ENCODE measurements around the gene MAPK13.

DNA sequence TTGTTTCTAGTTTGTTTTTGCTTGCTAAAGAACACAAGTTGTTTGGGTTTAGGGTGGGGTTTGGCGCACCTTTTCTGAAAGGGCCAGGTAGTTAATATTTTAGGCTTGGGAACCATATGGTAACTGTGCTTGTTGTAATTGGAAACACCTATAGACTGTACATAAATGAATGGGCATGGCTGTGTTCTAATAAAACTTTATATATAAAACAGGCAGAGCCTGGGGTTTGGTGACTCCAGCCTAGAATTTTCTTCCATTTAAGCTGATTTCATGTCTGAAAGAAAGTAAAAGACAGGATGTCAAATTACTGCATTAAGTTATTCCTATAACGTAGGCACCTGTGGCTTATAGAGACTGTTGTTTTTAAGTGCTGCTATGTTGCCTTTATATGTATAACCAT, 36.1 kb upstream of the MAPK13 start:
- TF ChIP-seq EZH2phosphoT487 (IDR thresholded peaks at IDR 0.05; ENCODE audit: insufficient read depth, low read depth), result no peak
- TF ChIP-seq EZH2 (IDR thresholded peaks at IDR 0.05; ENCODE audit: insufficient read depth, poor library complexity, severe bottlenecking), result no peak
